ELF-1 (cell line): Measurements from ENCODE around the gene IQCE.
"Not testable (repeated sequence)": the region's sequence is repeated elsewhere in the genome, so short reads cannot be mapped to it uniquely, and the experiment has no call there.

Experiments
- DNase-seq: peaks from one replicate; pipeline ENCODE4 v3.0.0-alpha.2; 2016; ENCODE audit warnings: low read depth, low spot score

Gene IQCE

DNA sequence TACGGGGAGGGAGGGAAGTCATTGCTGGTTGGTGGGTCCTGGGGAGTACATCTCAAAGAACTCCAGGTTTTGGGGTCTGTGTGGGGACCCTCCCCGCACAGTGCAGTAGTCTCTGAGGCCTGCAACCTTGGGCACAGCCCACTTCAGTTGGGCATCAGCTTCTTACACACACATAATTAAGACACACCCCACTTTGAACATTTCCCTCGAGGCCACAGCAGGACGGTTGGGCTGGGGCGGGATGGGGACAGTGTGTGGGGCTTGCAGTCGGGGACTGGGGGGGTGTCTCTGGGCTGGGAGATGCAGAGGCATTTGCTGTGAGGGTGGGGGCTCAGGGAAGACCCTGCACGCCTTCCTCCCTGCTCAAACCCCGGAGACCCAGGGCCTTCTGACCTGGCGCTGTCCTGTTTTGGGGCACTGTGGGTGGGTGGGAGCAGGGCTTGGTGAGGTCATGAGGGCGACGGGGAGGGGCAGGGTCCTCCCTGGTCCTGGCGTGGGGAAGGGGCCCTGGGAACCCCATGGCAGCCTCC lies 38.0 kb upstream of the IQCE start:
- no peak for DNase-seq

- no peak for DNase-seq
Measured at GRCh38 chr7:2521341-2521745, 37.4 kb upstream of the IQCE start.

GRCh38 chr7:2521952-2522591 lies 36.7 kb upstream of the IQCE start:
- no peak for DNase-seq

DNA sequence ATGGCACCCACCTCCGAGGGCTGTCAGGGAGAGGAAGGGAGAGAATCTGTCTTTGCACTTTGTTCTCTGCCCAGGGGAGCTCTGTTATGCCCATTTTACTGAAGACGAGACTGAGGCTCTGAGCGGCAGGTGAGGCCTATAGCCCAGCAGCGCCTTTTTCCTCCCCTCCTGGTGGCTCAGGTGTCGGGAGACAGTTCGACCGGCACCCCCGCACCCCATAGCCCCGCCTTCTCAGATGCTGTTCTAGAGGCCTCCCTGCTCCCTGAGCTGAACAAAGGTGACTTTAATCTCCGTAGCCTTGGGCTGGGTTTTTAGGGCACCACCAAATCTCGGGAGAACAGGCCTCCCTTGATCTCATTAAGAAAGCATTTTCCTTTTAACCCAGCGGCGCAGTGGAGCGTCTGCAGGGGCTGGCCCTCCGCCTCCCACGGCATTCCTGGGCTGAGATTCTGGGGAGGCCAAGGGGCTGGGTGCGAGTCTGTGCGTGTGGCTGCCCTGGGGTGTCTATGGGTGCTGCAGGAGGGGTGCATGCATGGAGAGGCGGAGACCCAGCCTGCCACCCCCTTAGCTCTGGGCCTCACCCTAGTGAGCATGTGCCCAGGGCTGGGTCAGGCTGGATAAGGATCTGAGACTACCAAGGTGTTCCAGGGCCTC lies 35.9 kb upstream of the IQCE start:
- DNase-seq: peak; percentile 80

DNA sequence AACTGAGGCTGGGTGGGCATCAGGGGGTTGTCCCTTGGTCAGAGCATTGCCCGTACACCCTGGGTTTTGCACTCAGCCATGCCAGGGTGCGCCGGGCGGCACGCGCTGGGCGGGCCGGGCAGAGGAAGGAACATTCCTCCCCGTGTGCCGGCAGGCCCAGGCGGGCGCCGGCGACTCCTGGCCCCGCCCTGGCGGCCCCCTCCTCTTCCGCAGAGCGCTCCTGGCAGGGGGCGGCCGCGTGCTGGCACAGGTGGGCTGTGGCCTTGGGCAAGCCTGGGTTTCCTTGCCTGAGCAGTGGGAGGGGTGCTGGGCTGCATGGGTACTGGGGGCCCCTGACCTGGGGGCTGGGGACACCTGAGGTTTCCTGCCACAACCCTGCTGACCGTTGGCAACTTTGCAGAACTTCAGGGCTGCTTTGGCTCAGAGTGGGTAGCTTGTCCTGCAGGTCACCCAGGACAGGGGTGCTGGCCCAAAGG lies 35.3 kb upstream of the IQCE start:
- peak; percentile 60 for DNase-seq

- peak; percentile 76 for DNase-seq
Measured at GRCh38 chr7:2523941-2524807, 34.6 kb upstream of the IQCE start.

DNA sequence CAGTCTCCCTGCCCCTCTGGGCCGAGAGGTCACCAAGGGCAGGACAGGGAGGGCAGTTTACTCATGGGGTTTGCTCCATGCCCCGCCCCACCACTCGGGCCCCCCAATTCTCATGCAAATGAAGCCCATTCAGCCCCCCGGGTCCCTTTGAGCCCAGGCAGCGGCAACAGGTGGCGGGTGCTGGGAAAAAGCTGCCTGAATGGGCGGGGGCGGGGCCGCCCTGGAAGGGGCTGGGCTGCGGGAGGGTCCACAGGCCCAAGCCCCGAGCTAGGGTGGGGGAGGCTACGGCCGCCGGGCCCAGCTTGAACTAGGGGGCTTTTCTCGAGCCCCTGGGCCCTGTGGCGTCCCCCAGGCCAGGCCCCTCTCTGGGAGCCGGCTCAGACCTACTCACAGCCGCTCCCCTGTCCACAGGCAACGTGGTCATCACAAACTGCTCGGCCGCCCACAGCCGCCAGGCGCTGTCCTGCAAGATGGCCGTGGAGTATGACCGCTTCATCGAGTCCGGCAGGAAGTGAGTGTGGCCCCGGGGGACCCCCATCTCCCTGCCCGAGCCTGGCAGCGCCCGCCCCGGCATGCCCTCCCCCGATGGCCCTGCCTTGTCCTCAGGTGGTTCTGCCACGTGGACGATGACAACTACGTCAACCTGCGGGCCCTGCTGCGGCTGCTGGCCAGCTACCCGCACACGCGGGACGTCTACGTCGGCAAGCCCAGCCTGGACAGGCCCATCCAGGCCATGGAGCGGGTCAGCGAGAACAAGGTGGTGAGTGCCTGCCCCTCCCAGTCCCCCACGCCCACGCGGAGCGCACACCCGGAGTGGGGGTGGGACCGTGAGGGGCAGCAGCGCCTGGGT lies 33.7 kb upstream of the IQCE start:
- DNase-seq: peak; percentile 57

DNA sequence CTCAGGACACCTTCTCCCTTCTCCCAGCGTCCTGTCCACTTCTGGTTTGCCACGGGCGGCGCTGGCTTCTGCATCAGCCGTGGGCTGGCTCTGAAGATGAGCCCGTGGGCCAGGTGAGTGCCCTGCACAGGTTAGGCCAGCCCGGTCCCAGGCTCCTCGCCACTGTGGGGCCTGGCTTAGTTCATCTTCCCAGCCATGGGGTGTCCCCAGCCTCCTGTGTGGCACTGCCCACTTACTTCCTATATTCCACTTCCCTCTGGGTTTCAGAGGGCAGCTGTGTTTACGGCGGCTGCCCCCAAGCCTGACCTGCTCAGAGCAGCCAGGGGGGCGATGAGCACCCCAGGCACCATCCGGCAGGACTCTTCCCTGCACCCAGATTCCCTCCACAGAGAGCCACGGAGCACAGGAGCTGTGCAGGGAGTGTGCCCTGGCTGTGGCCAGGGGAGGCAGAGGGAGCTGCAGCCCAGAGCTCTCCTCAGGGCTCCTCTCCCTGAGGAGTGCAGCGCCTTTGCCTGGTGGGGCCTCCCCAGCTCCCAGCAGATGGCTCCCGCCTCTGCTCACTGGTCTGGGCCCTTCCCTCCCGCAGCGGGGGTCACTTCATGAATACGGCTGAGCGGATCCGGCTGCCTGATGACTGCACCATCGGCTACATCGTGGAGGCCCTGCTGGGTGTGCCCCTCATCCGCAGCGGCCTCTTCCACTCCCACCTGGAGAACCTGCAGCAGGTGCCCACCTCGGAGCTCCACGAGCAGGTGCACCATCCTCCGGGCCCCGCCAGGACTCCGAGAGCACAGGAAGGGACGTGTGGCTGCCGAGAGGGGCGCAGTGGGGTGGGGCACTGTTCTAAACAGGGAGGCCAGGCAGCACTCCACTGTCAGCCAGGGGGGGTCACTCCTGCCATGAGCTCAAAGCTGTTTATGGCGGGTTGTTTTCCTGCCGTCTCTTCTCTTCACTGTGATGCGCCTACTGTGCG lies 32.8 kb upstream of the IQCE start:
- DNase-seq: peak; percentile 55

- no peak for DNase-seq
Measured at GRCh38 chr7:2526659-2527504, 31.9 kb upstream of the IQCE start.

GRCh38 chr7:2527505-2528467 lies 31.0 kb upstream of the IQCE start:
- no peak for DNase-seq

- no peak for DNase-seq
Measured at GRCh38 chr7:2528481-2529095, 30.2 kb upstream of the IQCE start.

DNA sequence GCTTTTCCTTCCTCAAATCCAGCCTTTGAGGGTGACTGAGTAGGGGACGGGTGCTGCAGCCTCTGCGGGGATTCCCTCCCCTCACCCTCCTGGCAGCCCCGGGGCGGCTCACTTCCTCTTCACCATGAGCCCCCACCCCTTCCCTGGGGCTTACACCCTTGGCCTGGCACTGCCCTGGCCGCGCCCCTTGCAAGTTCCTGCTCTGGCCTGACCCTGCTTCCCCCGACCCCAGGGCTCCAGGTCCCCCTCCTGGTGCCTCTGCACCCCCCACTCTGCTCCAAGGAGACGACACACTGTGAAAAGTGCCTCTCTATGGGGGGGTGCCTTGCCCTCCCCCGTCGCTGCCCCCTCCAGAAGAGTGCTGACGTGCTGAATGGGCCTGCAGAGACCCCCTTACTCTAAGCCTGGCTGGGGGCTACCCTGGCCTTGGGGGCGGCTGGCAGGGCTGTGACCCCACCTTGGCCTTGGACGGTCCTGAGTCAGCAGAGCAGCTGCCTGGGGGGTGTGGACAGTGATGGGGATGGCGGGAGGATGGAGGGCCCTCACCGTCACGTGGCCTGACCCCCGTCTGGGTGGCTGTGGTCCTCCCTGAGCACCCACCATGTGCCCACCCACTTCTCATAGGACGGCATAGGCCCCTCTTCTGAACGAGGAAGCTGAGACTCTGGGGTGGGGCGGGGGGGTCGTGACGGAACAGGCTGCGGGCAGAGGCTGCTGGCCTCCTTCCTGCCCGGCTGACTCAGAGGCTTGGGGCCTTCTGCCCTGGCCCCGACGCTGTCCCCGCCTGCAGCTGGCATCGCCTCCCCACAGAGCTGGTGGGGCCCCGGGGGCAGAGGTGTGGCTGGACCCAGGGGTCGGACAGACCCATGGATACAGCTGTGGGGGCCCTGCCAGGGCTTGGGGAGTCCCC lies 29.4 kb upstream of the IQCE start:
- no peak for DNase-seq

GRCh38 chr7:2530071-2530987 lies 28.4 kb upstream of the IQCE start:
- no peak for DNase-seq

DNA sequence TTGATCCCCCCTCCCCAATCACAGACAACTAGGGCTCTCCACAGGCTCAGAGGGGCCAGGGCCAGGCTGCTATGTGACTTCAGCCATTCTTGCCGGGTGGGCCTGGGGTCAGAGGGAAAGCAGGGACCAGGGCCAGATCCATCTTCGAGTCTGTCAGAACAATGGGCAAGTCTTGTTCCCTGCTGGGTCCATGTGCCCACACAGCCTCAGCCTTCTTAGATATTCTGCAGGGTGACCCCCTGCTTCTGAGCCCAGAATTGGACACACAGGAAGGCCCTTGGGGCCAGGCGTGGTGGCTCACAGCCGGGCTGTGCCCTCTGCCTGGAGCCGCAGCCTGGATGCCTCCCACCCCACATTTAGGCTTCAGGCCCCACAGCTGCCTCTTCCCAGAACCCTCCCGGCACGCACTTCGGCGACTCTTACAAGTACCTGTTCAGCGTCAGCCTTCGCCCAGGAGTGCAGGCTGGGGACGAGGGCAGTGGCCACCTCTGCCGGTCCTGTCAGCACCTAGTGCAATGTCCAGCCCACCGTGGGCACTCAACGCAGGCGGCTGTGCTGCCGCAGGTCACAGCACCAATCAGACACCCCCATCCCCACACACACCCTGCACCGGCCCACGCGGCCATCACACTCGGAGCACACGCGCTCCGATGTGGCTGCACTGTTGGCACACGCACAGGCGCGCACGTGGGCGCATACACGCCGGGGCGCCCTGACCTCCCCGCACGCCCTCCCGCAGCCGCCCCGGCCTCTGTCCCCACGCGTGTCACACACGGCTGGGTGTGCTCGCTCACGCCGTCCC lies 27.6 kb upstream of the IQCE start:
- not testable (repeated sequence) for DNase-seq

DNA sequence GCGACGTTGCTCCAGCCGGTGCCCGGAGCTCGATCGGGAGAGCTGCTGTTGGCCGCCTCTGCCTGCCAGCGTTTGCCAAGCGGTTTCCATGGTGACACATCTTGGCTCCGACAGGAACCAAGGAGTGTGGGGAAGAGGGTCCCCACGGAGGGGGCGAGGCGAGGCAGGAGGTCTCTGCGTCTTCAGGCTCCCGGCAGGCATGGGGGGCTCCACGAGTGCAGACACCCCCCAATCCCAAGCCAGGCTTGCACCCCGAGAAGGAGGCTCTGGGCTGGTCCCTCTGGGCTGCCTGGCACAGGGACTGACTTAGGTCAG lies 27.0 kb upstream of the IQCE start:
- not testable (repeated sequence) for DNase-seq
